NCI-H1105 (cell line): ENCODE data around the gene NPC1.

Experiments
- DNase-seq: peaks from one replicate; lab custom pipeline; 2025; lab: John Stamatoyannopoulos, UW

The NPC1 gene

GRCh38 chr18:23548275-23548674 is 38.0 kb downstream of the NPC1 start:
- DNase-seq: no peak

GRCh38 chr18:23547846-23548245 is 38.5 kb downstream of the NPC1 start:
- no peak for DNase-seq

GRCh38 chr18:23547306-23547705 is 39.0 kb downstream of the NPC1 start:
- DNase-seq: no peak

- DNase-seq: no peak
These were observed 41.0 kb downstream of the NPC1 start for GRCh38 chr18:23545247-23545789.

- no peak for DNase-seq
These were observed 43.8 kb downstream of the NPC1 start for GRCh38 chr18:23542461-23542860.

GRCh38 chr18:23541349-23542093 is 44.8 kb downstream of the NPC1 start:
- no peak for DNase-seq

- no peak for DNase-seq
These were observed 45.4 kb downstream of the NPC1 start for GRCh38 chr18:23540867-23541266.

- DNase-seq: no peak
These were observed 46.3 kb downstream of the NPC1 start for GRCh38 chr18:23539911-23540525.

GRCh38 chr18:23539296-23539695 is 47.0 kb downstream of the NPC1 start:
- no peak for DNase-seq

- no peak for DNase-seq
These were observed 47.4 kb downstream of the NPC1 start for GRCh38 chr18:23538870-23539269.

GRCh38 chr18:23538001-23538400 is 48.3 kb downstream of the NPC1 start:
- DNase-seq: no peak

- no peak for DNase-seq
These were observed 49.0 kb downstream of the NPC1 start for GRCh38 chr18:23537274-23537673.

GRCh38 chr18:23536204-23536603 is 50.1 kb downstream of the NPC1 start:
- no peak for DNase-seq

- DNase-seq: no peak
These were observed 52.0 kb downstream of the NPC1 start for GRCh38 chr18:23534276-23534675.

GRCh38 chr18:23532848-23533247 is 53.5 kb downstream of the NPC1 start:
- DNase-seq: no peak

- no peak for DNase-seq
These were observed 54.4 kb downstream of the NPC1 start for GRCh38 chr18:23531912-23532311.

GRCh38 chr18:23530195-23530594 is 56.1 kb downstream of the NPC1 start:
- DNase-seq: no peak

GRCh38 chr18:23529604-23530003 is 56.7 kb downstream of the NPC1 start:
- no peak for DNase-seq

GRCh38 chr18:23528580-23529472 is 57.5 kb downstream of the NPC1 start:
- DNase-seq: no peak

GRCh38 chr18:23526501-23527063 is 59.7 kb downstream of the NPC1 start:
- no peak for DNase-seq

- DNase-seq: no peak
These were observed 62.0 kb downstream of the NPC1 start for GRCh38 chr18:23524213-23524707.
